Gastrocnemius medialis (tissue), 4 donors: ENCODE data around the gene THADA. TPM values are rescaled to one million over a fixed set of nuclear protein-coding genes. Genes with fewer than 3 reads are reported as not detected.
A peak's percentile ranks its signal among the peaks of the same experiment; 100 is the strongest.

Source experiments
- ATAC-seq, 2 donors: fragments of 150-250 bp; one replicate each; pipeline ENCODE4 v1.9.1; 2016
- DNase-seq, 2 donors: peaks; one replicate each; pipeline ENCODE4 v3.0.0-alpha.2; 2019
- H3K27ac ChIP-seq, 4 donors: fragments of 200-600 bp; sonication (generic); 1 replicate in 1 of 4; 2 replicates in 3 of 4; pipeline ENCODE4 v1.5.1; 2016 to 2018; ENCODE audit warnings: mild to moderate bottlenecking in 2 of 4, moderate library complexity in 1 of 4
- H3K27me3 ChIP-seq, 3 donors: fragments of 200-600 bp; sonication (generic) in 2 of 3; 1 replicate in 1 of 3; 2 replicates in 2 of 3; pipeline versions ENCODE4 v1.5.1 to v1.6.0; 2016 to 2019; ENCODE audit warnings: mild to moderate bottlenecking in 1 of 3, moderate library complexity in 1 of 3
- H3K36me3 ChIP-seq, 2 donors: fragments of 200-600 bp; sonication (generic) in 1 of 2; one replicate each; pipeline ENCODE4 v1.5.1; 2017 to 2018
- H3K4me1 ChIP-seq, 2 donors: fragments of 200-600 bp; sonication (generic) in 1 of 2; one replicate each; pipeline ENCODE4 v1.5.1; 2016 to 2017; ENCODE audit warnings: mild to moderate bottlenecking in 2 of 2
- H3K4me3 ChIP-seq, 4 donors: fragments of 200-600 bp; sonication (generic) in 3 of 4; 1 replicate in 1 of 4; 2 replicates in 3 of 4; pipeline ENCODE4 v1.5.1; 2016 to 2019; ENCODE audit warnings: mild to moderate bottlenecking in 2 of 4
- H3K9me3 ChIP-seq, 3 donors: fragments of 200-600 bp; sonication (generic) in 2 of 3; 1 replicate in 1 of 3; 2 replicates in 2 of 3; pipeline ENCODE4 v1.5.1; 2016 to 2019
- POLR2A ChIP-seq, 2 donors: fragments of 450-650 bp; IDR thresholded peaks; one replicate each; pipeline ENCODE4 v1.6.1; 2017; ENCODE audit warnings: antibody characterized with exemption in 2 of 2, mild to moderate bottlenecking in 2 of 2, moderate library complexity in 2 of 2
- in situ Hi-C, 4 donors: fragments of 200-750 bp; cut with MboI; loops; one replicate each; pipeline versions ENCODE4 v1.15.0 to v1.8.0; 2017; ENCODE audit warnings: low sequenced_read_pairs in 4 of 4
- intact Hi-C: fragments of 100-400 bp; cut with DNase I; formaldehyde crosslinking; loops from one replicate; pipeline ENCODE4 v1.15.1; 2023; ENCODE audit warnings: low total_unique reads
- total RNA-seq, 4 donors: library from RNA; depleted of rRNA; stranded (reverse); fragments of >200 nt; gene quantifications; one replicate each; pipeline versions ENCODE4 v1.1.0 to v1.2.3, GENCODE V29; 2016
- TF ChIP-seq, protein P1 (sequence below), 5 experiments: fragments of 450-650 bp in 3 of 5; fragments of 200-600 bp in 2 of 5; sonication (generic) in 2 of 5; IDR thresholded peaks in 4 of 5; conservative IDR thresholded peaks in 1 of 5; 1 replicate in 4 of 5; 2 replicates in 1 of 5; pipeline ENCODE4 v1.5.1; 2016 to 2019; ENCODE audit warnings: antibody characterized with exemption in 5 of 5, mild to moderate bottlenecking in 3 of 5, moderate library complexity in 3 of 5

THADA gene
- total RNA-seq, 4 donors from 2014 or later = 13.6 to 19.0 (median 16.2) TPM

DNA sequence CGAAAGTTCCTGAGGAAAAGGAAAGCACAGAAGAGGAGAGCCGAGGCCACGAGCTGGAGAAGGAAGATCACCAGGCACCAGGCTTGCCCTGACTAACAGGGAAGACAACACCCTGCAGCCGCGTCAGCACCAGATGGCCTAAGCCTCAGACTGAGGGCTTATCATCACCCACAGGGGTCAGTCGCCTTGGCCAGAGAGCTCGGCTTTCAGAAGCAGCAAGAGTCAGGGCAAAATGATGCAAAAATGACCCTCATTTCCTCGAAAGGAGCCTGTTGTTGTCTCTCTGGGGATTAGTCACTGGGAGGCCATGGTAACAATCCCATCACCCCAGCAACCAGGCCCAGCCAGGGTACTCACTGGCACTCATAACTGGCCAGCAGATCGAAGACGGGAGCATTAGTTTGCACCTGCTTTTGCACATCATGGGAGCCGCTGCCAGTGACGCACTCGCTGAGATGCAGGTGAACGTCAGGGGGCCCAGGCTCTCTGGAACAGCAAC, 326.7 kb downstream of the THADA start:
- Histone ChIP-seq H3K9me3 (no peaks in the 10 kb centered on the region), H3K27ac (peak overlapping the region; percentile 72 to 88 (median 77)), H3K4me1 (peaks cover 11 to 55% of the 10 kb centered on the region in 2 donors), H3K36me3 (no peaks in the 10 kb centered on the region), H3K27me3 (no peaks in the 10 kb centered on the region), H3K4me3 (peak overlapping the region in 3 of 4 donors; percentile 7 to 17 (median 14))
- DNase-seq (peak; percentile 91 to 92), ATAC-seq (peak; percentile 80 to 81)
- in situ Hi-C loops = no loop called here
- TF ChIP-seq, protein P1, sequence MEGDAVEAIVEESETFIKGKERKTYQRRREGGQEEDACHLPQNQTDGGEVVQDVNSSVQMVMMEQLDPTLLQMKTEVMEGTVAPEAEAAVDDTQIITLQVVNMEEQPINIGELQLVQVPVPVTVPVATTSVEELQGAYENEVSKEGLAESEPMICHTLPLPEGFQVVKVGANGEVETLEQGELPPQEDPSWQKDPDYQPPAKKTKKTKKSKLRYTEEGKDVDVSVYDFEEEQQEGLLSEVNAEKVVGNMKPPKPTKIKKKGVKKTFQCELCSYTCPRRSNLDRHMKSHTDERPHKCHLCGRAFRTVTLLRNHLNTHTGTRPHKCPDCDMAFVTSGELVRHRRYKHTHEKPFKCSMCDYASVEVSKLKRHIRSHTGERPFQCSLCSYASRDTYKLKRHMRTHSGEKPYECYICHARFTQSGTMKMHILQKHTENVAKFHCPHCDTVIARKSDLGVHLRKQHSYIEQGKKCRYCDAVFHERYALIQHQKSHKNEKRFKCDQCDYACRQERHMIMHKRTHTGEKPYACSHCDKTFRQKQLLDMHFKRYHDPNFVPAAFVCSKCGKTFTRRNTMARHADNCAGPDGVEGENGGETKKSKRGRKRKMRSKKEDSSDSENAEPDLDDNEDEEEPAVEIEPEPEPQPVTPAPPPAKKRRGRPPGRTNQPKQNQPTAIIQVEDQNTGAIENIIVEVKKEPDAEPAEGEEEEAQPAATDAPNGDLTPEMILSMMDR (IDR thresholded peaks at IDR 0.05 in 4 of 5, conservative IDR thresholded peaks at IDR 0.05 in 1 of 5) = no peak
- peak; percentile 39 to 58 for TF ChIP-seq POLR2A (IDR thresholded peaks at IDR 0.05)
- intact Hi-C loops = loop anchor here (5.0 kb wide), 2 partner anchors 33 to 123 kb away; no protein-coding TSS in a partner anchor

DNA sequence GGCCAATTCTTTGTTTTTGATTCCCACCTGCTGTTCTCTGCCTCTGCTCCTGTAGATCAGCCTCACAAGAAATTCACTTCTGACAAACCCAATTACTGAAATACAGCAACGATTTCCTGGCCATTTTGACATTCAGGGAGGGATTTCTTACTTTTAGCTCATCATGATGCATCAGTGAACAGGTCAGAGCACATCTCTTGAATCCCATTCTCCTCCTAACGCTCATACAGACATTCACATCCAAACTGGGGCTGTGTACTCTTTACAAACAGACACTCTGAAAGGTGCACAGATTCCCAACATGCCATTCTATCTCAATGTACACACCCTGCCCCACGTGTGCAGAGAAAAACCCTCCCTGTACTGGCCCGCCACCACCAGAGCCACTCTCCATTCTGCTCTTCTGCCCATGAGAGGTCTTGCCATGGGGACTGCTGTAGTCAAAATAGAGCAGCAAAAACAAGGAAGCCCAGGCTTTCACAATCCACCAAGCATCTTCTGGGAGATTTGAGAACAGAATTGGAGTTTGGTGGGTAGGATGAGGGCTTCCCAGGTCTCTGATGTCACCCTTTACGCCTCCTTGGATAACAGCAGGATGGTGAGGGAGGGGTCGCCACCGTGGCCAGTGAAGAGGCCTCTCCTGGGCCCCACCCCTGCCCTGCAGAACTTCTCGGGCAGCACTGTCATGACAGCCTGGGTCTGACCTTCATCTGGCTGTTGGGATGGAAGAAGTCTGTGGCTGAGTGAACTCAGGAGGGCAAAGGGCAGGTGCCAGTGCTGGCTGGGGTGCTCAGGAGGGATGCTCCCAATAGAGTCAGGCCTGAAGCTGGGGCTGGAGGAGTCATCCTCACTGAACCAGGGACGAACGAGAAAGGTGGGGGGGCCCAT, 327.5 kb downstream of the THADA start:
- peaks cover 11 to 55% of the 10 kb centered on the region in 2 donors for H3K4me1 ChIP-seq
- H3K27ac ChIP-seq = peak overlapping the region; percentile 72 to 88 (median 77)
- intact Hi-C loops (loop anchor here (5.0 kb wide), 2 partner anchors 34 to 124 kb away; no protein-coding TSS in a partner anchor), in situ Hi-C loops (no loop called here)
- no peaks in the 10 kb centered on the region for H3K27me3 ChIP-seq
- peak overlapping the region in 3 of 4 donors; percentile 7 to 14 (median 12) for H3K4me3 ChIP-seq
- ATAC-seq (no peak), DNase-seq (peak in 1 of 2 donors; percentile 24)
- H3K36me3 ChIP-seq = no peaks in the 10 kb centered on the region
- H3K9me3 ChIP-seq = no peaks in the 10 kb centered on the region
- TF ChIP-seq, protein P1 (IDR thresholded peaks at IDR 0.05 in 4 of 5, conservative IDR thresholded peaks at IDR 0.05 in 1 of 5) = no peak
- no peak for TF ChIP-seq POLR2A (IDR thresholded peaks at IDR 0.05)

DNA sequence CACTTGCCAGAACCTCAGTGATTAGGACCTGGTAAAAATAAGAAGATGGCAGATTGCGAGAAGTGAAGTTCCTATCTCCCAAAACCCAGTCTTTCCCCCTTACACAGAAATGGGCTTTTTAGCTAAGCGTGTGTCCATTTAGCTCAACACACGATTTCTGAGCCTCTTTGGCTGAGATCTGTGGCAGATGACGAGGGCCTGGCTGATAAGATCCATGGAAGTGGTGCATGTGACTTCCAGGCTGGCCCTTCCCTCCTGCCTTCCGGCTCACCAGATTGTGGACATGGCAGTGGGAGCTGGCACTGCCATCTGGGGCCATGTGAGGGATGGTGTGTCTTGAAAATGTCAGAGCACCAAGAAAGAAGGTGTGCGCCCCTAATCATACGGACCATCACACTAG, 328.5 kb downstream of the THADA start:
- in situ Hi-C loops = no loop called here
- ATAC-seq = no peak
- no peaks in the 10 kb centered on the region for H3K9me3 ChIP-seq
- peaks cover 11 to 55% of the 10 kb centered on the region in 2 donors for H3K4me1 ChIP-seq
- intact Hi-C loops = loop anchor here (5.0 kb wide), 2 partner anchors 35 to 125 kb away; no protein-coding TSS in a partner anchor
- H3K4me3 ChIP-seq = no peak overlapping the region
- DNase-seq = no peak
- no peaks in the 10 kb centered on the region for H3K36me3 ChIP-seq
- TF ChIP-seq, protein P1 (IDR thresholded peaks at IDR 0.05 in 4 of 5, conservative IDR thresholded peaks at IDR 0.05 in 1 of 5) = no peak
- TF ChIP-seq POLR2A (IDR thresholded peaks at IDR 0.05) = no peak
- H3K27ac ChIP-seq = peak overlapping the region in 3 of 4 donors; percentile 72 to 88 (median 75)
- H3K27me3 ChIP-seq = no peaks in the 10 kb centered on the region

DNA sequence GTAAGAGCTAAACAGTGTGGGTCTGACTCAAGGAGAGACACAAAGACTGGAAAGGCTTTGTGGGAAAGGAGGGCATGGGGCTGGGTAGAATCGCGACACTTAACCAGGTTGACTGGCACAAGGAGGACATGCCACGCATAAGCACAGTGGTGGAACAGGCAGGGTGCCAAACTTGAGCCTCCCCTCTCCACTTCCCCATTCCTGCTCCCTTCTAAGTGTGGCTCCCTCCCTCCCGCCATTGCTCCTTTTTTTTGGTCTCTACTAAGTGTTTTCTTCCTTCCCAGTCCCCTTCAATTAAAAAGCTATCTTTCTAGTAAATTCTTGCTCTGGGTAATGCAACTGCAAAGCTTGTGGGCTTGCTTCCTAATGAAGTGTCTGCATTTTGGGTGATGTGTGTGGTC, 329.1 kb downstream of the THADA start:
- Histone ChIP-seq H3K4me1 (peaks cover 11 to 55% of the 10 kb centered on the region in 2 donors), H3K27me3 (no peaks in the 10 kb centered on the region), H3K9me3 (no peaks in the 10 kb centered on the region), H3K27ac (peak overlapping the region in 3 of 4 donors; percentile 42 to 63 (median 62)), H3K4me3 (no peak overlapping the region), H3K36me3 (no peaks in the 10 kb centered on the region)
- ATAC-seq = no peak
- TF ChIP-seq POLR2A (IDR thresholded peaks at IDR 0.05) = no peak
- TF ChIP-seq, protein P1 (IDR thresholded peaks at IDR 0.05 in 4 of 5, conservative IDR thresholded peaks at IDR 0.05 in 1 of 5) = no peak
- intact Hi-C loops = loop anchor here (5.0 kb wide), 2 partner anchors 36 to 126 kb away; no protein-coding TSS in a partner anchor
- DNase-seq = peak in 1 of 2 donors; percentile 56
- in situ Hi-C loops = no loop called here
